HepG2 (cell line): ENCODE results near the gene DPPA2. TPM values are rescaled to one million over a fixed set of nuclear protein-coding genes. Genes with fewer than 3 reads are reported as not detected.

Source experiments
- ATAC-seq: fragments of 200-7000 bp; cut with Tn5 transposase; 3 replicates; pipeline ENCODE4 v1.9.1; 2020; ENCODE audit warnings: mild to moderate bottlenecking, moderate library complexity
- BruUV-seq: library from RNA; stranded (reverse); fragments of 400-500 nt; replicated peaks from 2 replicates; lab custom pipeline; 2021; lab: Mats Ljungman, UMichigan
- CTCF ChIA-PET: fragments of 300-600 bp; formaldehyde crosslinking; extraction: SDS; loops from one replicate; lab custom pipeline; 2021; ENCODE audit warnings: low total read pairs, inconsistent platforms, low intra/inter-chr PET ratio; lab: Yijun Ruan, JAX
- POLR2A ChIA-PET: fragments of 350-600 bp; sonication (Branson Sonifier 250); formaldehyde crosslinking; loops from one replicate; lab custom pipeline; 2020; ENCODE audit warnings: antibody characterized with exemption, inconsistent platforms; lab: Yijun Ruan, JAX
- DNase-seq: peaks from one replicate; pipeline ENCODE4 v3.0.0-alpha.2; 2015; ENCODE audit warnings: low spot score
- FAIRE-seq: peaks from 3 replicates; lab custom pipeline; 2011; peaks lifted over from hg19 to GRCh38; lab: Jason Lieb, UNC
- H2AFZ ChIP-seq: one replicate; pipeline ENCODE4 v1.6.1; 2011; ENCODE audit warnings: low read length, inconsistent platforms
- H3K27ac ChIP-seq: fragments of 300-600 bp; 3 replicates; pipeline ENCODE4 v1.8.0; 2011; ENCODE audit warnings: mixed run types, mild to moderate bottlenecking, mixed read lengths, low read length, inconsistent platforms; ENCODE audit not compliant: insufficient read depth; ENCODE audit errors: extremely low read length
- H3K27me3 ChIP-seq, 2 experiments: fragments of 200-600 bp in 1 of 2; 2 replicates in 1 of 2; 3 replicates in 1 of 2; pipeline versions ENCODE4 v1.6.0 to v1.8.0; 2011; ENCODE audit warnings: low read length in 2 of 2, mild to moderate bottlenecking in 2 of 2, moderate library complexity in 2 of 2, inconsistent platforms in 1 of 2; ENCODE audit not compliant: insufficient read depth in 2 of 2, control insufficient read depth in 1 of 2
- H3K36me3 ChIP-seq, 2 experiments: fragments of 200-600 bp in 1 of 2; replicated peaks in 1 of 2; 2 replicates in 1 of 2; 3 replicates in 1 of 2; pipeline versions ENCODE4 v1.5.1 to v1.8.0; 2011; ENCODE audit warnings: low read length in 2 of 2, inconsistent platforms in 1 of 2; ENCODE audit not compliant: insufficient read depth in 2 of 2, control insufficient read depth in 1 of 2
- H3K4me1 ChIP-seq: 2 replicates; pipeline ENCODE4 v1.5.1; 2012; ENCODE audit warnings: low read length, inconsistent platforms; ENCODE audit not compliant: insufficient read depth
- H3K4me2 ChIP-seq: 2 replicates; pipeline ENCODE4 v1.6.0; 2011; ENCODE audit warnings: low read depth, low read length, inconsistent platforms
- H3K4me3 ChIP-seq, 3 experiments: fragments of 200-600 bp in 1 of 3; sonication (generic), shearing (Covaris generic) in 1 of 3; replicated peaks in 1 of 3; 2 replicates each; pipeline ENCODE4 v1.5.1; 2011 to 2016; ENCODE audit warnings: low read length in 3 of 3, inconsistent platforms in 2 of 3, low read depth in 2 of 3, mild to moderate bottlenecking in 2 of 3, control low read depth in 1 of 3, mixed read lengths in 1 of 3; ENCODE audit not compliant: insufficient read depth in 1 of 3
- H3K79me2 ChIP-seq: one replicate; pipeline ENCODE4 v1.6.1; 2011; ENCODE audit warnings: low read length, inconsistent platforms; ENCODE audit not compliant: insufficient read depth
- H3K9ac ChIP-seq: 2 replicates; pipeline ENCODE4 v1.6.0; 2011; ENCODE audit warnings: mild to moderate bottlenecking, low read depth, low read length, inconsistent platforms; ENCODE audit not compliant: insufficient read depth
- H3K9me3 ChIP-seq: 2 replicates; pipeline ENCODE4 v1.5.1; 2012; ENCODE audit warnings: mild to moderate bottlenecking, low read length
- H4K20me1 ChIP-seq: 2 replicates; pipeline ENCODE4 v1.6.0; 2011; ENCODE audit warnings: inconsistent platforms, mild to moderate bottlenecking, low read length, moderate library complexity; ENCODE audit not compliant: insufficient read depth
- ELF4 ChIP-seq: sonication (generic); formaldehyde crosslinking; IDR thresholded peaks from 2 replicates; pipeline ENCODE4 v1.5.0; 2020; ENCODE audit warnings: missing genetic modification reagents, mild to moderate bottlenecking, moderate library complexity, borderline replicate concordance
- FOXM1 ChIP-seq: sonication (generic); formaldehyde crosslinking; IDR thresholded peaks from 2 replicates; pipeline ENCODE4 v1.5.0; 2020; ENCODE audit warnings: missing genetic modification reagents
- SRSF9 ChIP-seq: fragments of 200-400 bp; formaldehyde crosslinking; IDR thresholded peaks from 2 replicates; pipeline ENCODE4 v1.6.1; 2018; ENCODE audit warnings: borderline replicate concordance, mild to moderate bottlenecking, low read depth, low read length; ENCODE audit not compliant: insufficient read depth, poor library complexity, severe bottlenecking
- ZMAT5 ChIP-seq: sonication (generic); formaldehyde crosslinking; IDR thresholded peaks from 2 replicates; pipeline ENCODE4 v1.5.0; 2020; ENCODE audit warnings: mild to moderate bottlenecking, low read depth, missing genetic modification reagents, borderline replicate concordance
- ZNF430 ChIP-seq: sonication (generic); formaldehyde crosslinking; IDR thresholded peaks from 2 replicates; pipeline ENCODE4 v1.9.0; 2021; ENCODE audit warnings: mild to moderate bottlenecking, missing genetic modification reagents
- WGBS: methylation state at CpG from one replicate; pipeline ENCODE4 v1.1.6; 2017; ENCODE audit warnings: low lambda C conversion rate; 5-methylcytosine and 5-hydroxymethylcytosine counted together
- in situ Hi-C: cut with HindIII; loops from 2 replicates; pipeline ENCODE4 v1.10.0; 2017; ENCODE audit warnings: low pct_unique_long_range_greater_than_20kb; ENCODE audit not compliant: extremely low pct_ligation_motif_present
- intact Hi-C: fragments of 100-400 bp; cut with micrococcal nuclease; formaldehyde crosslinking; loops from one replicate; pipeline ENCODE4 v1.10.0; 2022; ENCODE audit not compliant: unreplicated experiment
- polyA plus RNA-seq, 8 experiments: library from polyadenylated mRNA; depleted of rRNA in 3 of 8; stranded (reverse) in 7 of 8; unstranded in 1 of 8; fragments of >200 nt; fragmentation: Illumina TruSeq in 4 of 8; extraction: Trizol in 4 of 8; gene quantifications; 2 replicates each; pipeline versions ENCODE4 v1.2.1 to v1.2.3, GENCODE V29; 2011 to 2016; ENCODE audit warnings: low read depth in 4 of 8, missing spikeins in 1 of 8, mixed read lengths in 1 of 8; ENCODE audit not compliant: insufficient read depth in 1 of 8
- small RNA-seq, 3 experiments: library from RNA; depleted of rRNA; stranded (forward); fragments of <200 nt; gene quantifications; one replicate each; pipeline ENCODE3, GENCODE V24; 2012; ENCODE audit warnings: low read depth in 2 of 3, low replicate concordance in 1 of 3; ENCODE audit not compliant: insufficient read length in 3 of 3, insufficient read depth in 2 of 3
- total RNA-seq, 5 experiments: library from RNA; depleted of rRNA; stranded (reverse); fragments of >200 nt; fragmentation: Illumina TruSeq; extraction: Trizol; gene quantifications; 2 replicates each; pipeline ENCODE4 v1.2.3, GENCODE V29; 2016; ENCODE audit warnings: low read depth in 1 of 5

DPPA2 gene
- total and polyA plus RNA-seq, 2 of the 13 experiments (the other 11 are each of a cell fraction or from before 2014, with no cell fraction given) = not detected

GRCh38 chr3:109252641-109253040, 63.7 kb downstream of the DPPA2 start:
- TF ChIP-seq FOXM1 (CRISPR knock-in tag) = no peak
- no peak for TF ChIP-seq ELF4 (CRISPR knock-in tag)
- TF ChIP-seq ZMAT5 (CRISPR knock-in tag) = no peak
- no peak for TF ChIP-seq SRSF9
- TF ChIP-seq ZNF430 (CRISPR knock-in tag) = no peak
- no peak for FAIRE-seq

More at GRCh38 chr3:109252641-109253040, 63.7 kb downstream of the DPPA2 start:
- H3K9me3 ChIP-seq = no peaks in the 10 kb centered on the region
- H2AFZ ChIP-seq = no peak overlapping the region
- H4K20me1 ChIP-seq = no peaks in the 10 kb centered on the region
- H3K4me1 ChIP-seq = no peaks in the 10 kb centered on the region
- no peak overlapping the region for H3K4me2 ChIP-seq
- no TSS peak for BruUV-seq
- no peak overlapping the region for H3K4me3 ChIP-seq
- DNase-seq (no peak), ATAC-seq (no peak)
- no peak overlapping the region for H3K9ac ChIP-seq
- no peak overlapping the region for H3K27ac ChIP-seq
- POLR2A ChIA-PET = no interaction called here
- CTCF ChIA-PET = no interaction called here
- H3K27me3 ChIP-seq = no peaks in the 10 kb centered on the region
- H3K79me2 ChIP-seq = no peaks in the 10 kb centered on the region
- WGBS = 5% methylated on average over 3 of the region's 3 CpGs
- in situ Hi-C loops (no loop called here), intact Hi-C loops (no loop called here)
- no peaks in the 10 kb centered on the region for H3K36me3 ChIP-seq

Small RNA genes lying within 50 kb of the gene (small RNA-seq; reads per million reads assigned to genes)
- 0 reads per million in 3 experiments for gene AC124945.1
- gene RF00017 = 0 reads per million in 3 experiments

Other genes starting within 250 kb of the DPPA2 start
- gene MORC1, start 198.4 kb downstream of the DPPA2 start, total RNA-seq (2016; rRNA removed; fragmentation: Illumina TruSeq; extraction: Trizol) = not detected in 2 replicates
- gene MORC1, start 198.4 kb downstream of the DPPA2 start, polyA plus RNA-seq (2011; rRNA removed) = not detected in 2 replicates
- not detected in 2 replicates for gene C3orf85, start 179.8 kb downstream of the DPPA2 start, total RNA-seq (2016; rRNA removed; fragmentation: Illumina TruSeq; extraction: Trizol)
- not detected in 2 replicates for gene C3orf85, start 179.8 kb downstream of the DPPA2 start, polyA plus RNA-seq (2011; rRNA removed)
- gene DPPA4, start 21.0 kb upstream of the DPPA2 start, total RNA-seq (2016; rRNA removed; fragmentation: Illumina TruSeq; extraction: Trizol) = not detected in 2 replicates
- not detected in 2 replicates for gene DPPA4, start 21.0 kb upstream of the DPPA2 start, polyA plus RNA-seq (2011; rRNA removed)